Gastroesophageal sphincter (tissue), 3 donors: ENCODE measurements around the gene ANKRD23.

Experiments
- CTCF ChIP-seq, 4 experiments: fragments of 200-600 bp in 2 of 4; fragments of 450-650 bp in 2 of 4; sonication (generic) in 1 of 4; IDR thresholded peaks; one replicate each; pipeline ENCODE4 v1.5.1; 2017 to 2019; ENCODE audit warnings: antibody characterized with exemption in 4 of 4, mild to moderate bottlenecking in 2 of 4, moderate library complexity in 2 of 4
- POLR2A ChIP-seq, 2 donors: fragments of 450-650 bp; IDR thresholded peaks; one replicate each; pipeline ENCODE4 v1.6.1; 2017; ENCODE audit warnings: antibody characterized with exemption in 2 of 2, mild to moderate bottlenecking in 2 of 2, moderate library complexity in 1 of 2
- POLR2AphosphoS5 ChIP-seq: sonication (generic); formaldehyde crosslinking; IDR thresholded peaks from one replicate; pipeline ENCODE4 v1.6.1; 2017; ENCODE audit warnings: antibody characterized with exemption

- TF ChIP-seq POLR2A (IDR thresholded peaks at IDR 0.05) = no peak
- TF ChIP-seq CTCF (IDR thresholded peaks at IDR 0.05) = no peak
- no peak for TF ChIP-seq POLR2AphosphoS5
Measured at GRCh38 chr2:96875498-96876268, 31.9 kb upstream of the ANKRD23 start.
